HEK293T (cell line): ENCODE measurements around the gene PICK1.

Source experiments
- CTCF ChIA-PET: fragments of 350-600 bp; formaldehyde crosslinking; extraction: SDS; loops from one replicate; lab custom pipeline; 2021; ENCODE audit warnings: antibody characterized with exemption, inconsistent platforms; lab: Yijun Ruan, JAX
- POLR2A ChIA-PET: fragments of 350-600 bp; formaldehyde crosslinking; extraction: SDS; loops from one replicate; lab custom pipeline; 2020; ENCODE audit warnings: antibody characterized with exemption, inconsistent platforms; lab: Yijun Ruan, JAX
- DNase-seq: peaks from one replicate; pipeline ENCODE4 v3.0.0; 2012; ENCODE audit warnings: mixed read lengths; ENCODE audit errors: extremely low spot score
- ARNT ChIP-seq: fragments of 450-650 bp; IDR thresholded peaks from 2 replicates; pipeline ENCODE4 v1.6.1; 2017; ENCODE audit warnings: mild to moderate bottlenecking
- BHLHE40 ChIP-seq: fragments of 450-650 bp; IDR thresholded peaks from 2 replicates; pipeline ENCODE4 v1.6.1; 2016; ENCODE audit warnings: mild to moderate bottlenecking, moderate library complexity, borderline replicate concordance
- CTBP1 ChIP-seq: fragments of 450-650 bp; IDR thresholded peaks from 2 replicates; pipeline ENCODE4 v1.6.1; 2016; ENCODE audit warnings: borderline replicate concordance
- ELF4 ChIP-seq: fragments of 450-650 bp; IDR thresholded peaks from 2 replicates; pipeline ENCODE4 v1.6.1; 2017; ENCODE audit warnings: antibody characterized with exemption
- FOXA1 ChIP-seq: fragments of 450-650 bp; IDR thresholded peaks from 2 replicates; pipeline ENCODE4 v1.6.1; 2016; ENCODE audit warnings: mild to moderate bottlenecking
- FOXK2 ChIP-seq: fragments of 450-650 bp; IDR thresholded peaks from 2 replicates; pipeline ENCODE4 v1.6.1; 2016; ENCODE audit warnings: mild to moderate bottlenecking
- FOXM1 ChIP-seq: fragments of 450-650 bp; IDR thresholded peaks from 2 replicates; pipeline ENCODE4 v1.6.1; 2017; ENCODE audit warnings: mild to moderate bottlenecking, borderline replicate concordance
- HDGF ChIP-seq: fragments of 450-650 bp; IDR thresholded peaks from 2 replicates; pipeline ENCODE4 v1.6.1; 2017; ENCODE audit warnings: antibody characterized with exemption, borderline replicate concordance
- L3MBTL2 ChIP-seq: fragments of 450-650 bp; conservative IDR thresholded peaks from 2 replicates; pipeline ENCODE4 v1.6.1; 2016; ENCODE audit warnings: mild to moderate bottlenecking
- LEF1 ChIP-seq: fragments of 450-650 bp; IDR thresholded peaks from 2 replicates; pipeline ENCODE4 v1.6.1; 2017; ENCODE audit warnings: mild to moderate bottlenecking, borderline replicate concordance
- NFRKB ChIP-seq: fragments of 450-650 bp; IDR thresholded peaks from 2 replicates; pipeline ENCODE4 v1.6.1; 2016; ENCODE audit warnings: mild to moderate bottlenecking, moderate library complexity
- PKNOX1 ChIP-seq: fragments of 450-650 bp; IDR thresholded peaks from 2 replicates; pipeline ENCODE4 v1.6.1; 2016
- SP1 ChIP-seq: fragments of 450-650 bp; IDR thresholded peaks from 2 replicates; pipeline ENCODE4 v1.6.1; 2017
- SUZ12 ChIP-seq: fragments of 450-650 bp; IDR thresholded peaks from 2 replicates; pipeline ENCODE4 v1.6.1; 2016; ENCODE audit warnings: mild to moderate bottlenecking
- TARDBP ChIP-seq: fragments of 450-650 bp; IDR thresholded peaks from 2 replicates; pipeline ENCODE4 v1.6.1; 2016
- ZNF384 ChIP-seq: fragments of 450-650 bp; IDR thresholded peaks from 2 replicates; pipeline ENCODE4 v1.6.1; 2016

Gene PICK1

DNA sequence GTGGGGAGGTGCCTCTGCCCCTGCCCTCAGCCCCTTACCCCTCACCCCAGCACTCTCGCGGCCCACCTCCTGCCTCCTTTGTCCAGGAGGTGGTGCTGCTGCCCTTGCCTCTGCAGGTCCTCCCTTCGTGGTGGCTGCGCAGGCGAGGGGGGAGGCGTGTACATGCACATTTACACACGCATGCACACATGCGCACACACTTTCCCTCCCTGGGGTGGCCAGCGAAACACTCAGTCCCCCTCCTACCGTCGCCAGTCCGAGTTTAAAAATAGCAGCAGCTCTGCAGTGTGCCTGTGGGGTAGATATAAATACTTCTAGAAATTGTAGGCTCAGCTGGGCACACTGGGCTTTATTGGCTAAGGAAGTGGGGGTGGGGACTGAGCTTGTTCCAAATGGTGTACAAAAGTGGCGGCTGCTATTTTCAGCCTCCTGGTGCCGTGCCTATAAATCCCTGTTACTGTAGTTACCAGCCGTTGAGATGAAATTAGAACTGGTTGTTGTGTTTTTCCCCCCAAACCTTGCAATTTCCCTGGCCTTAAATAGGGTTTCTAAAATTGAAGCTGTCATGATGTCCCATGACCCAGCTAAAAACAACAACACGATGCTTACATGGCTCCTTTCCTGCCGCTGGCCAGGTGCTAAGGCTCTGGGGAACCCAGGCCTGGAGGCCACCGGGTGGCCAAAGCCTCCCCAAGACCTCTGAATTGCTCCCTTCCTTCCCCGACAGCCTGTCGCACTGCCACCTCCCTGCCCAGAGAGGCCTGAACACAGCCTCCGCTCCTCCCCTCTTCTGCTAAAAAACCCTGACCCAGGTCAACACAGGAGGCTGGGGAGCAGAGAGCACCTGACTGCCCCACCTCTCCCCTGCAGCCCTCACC is 12.4 kb downstream of the PICK1 start:
- DNase-seq: no peak
- POLR2A ChIA-PET: interaction anchor here (1.1 kb wide), 1 partner anchor 28 kb away, joined by 3 read pairs; no protein-coding TSS in a partner anchor
- TF ChIP-seq NFRKB (no peak), SUZ12 (no peak), FOXM1 (no peak), PKNOX1 (no peak), SP1 (no peak), ELF4 (no peak), FOXA1 (no peak), FOXK2 (no peak), CTBP1 (no peak), HDGF (no peak), ARNT (no peak)
- CTCF ChIA-PET: interaction anchor here (1.2 kb wide), 1 partner anchor 134 kb away, joined by 3 read pairs; no protein-coding TSS in a partner anchor

GRCh38 chr22:38070250-38070921 is 13.2 kb downstream of the PICK1 start:
- ChIA-PET POLR2A (interaction anchor here (1.1 kb wide), 1 partner anchor 28 kb away, joined by 3 read pairs; no protein-coding TSS in a partner anchor), CTCF (interaction anchor here (1.2 kb wide), 1 partner anchor 133 kb away, joined by 3 read pairs; no protein-coding TSS in a partner anchor)
- no peak for TF ChIP-seq FOXM1
- no peak for TF ChIP-seq SP1
- no peak for TF ChIP-seq LEF1
- TF ChIP-seq FOXA1: no peak
- TF ChIP-seq PKNOX1: no peak
- no peak for TF ChIP-seq L3MBTL2
- no peak for TF ChIP-seq NFRKB
- no peak for TF ChIP-seq ZNF384
- no peak for TF ChIP-seq TARDBP
- TF ChIP-seq ARNT: no peak
- no peak for DNase-seq

GRCh38 chr22:38071421-38072321 is 14.5 kb downstream of the PICK1 start:
- no peak for TF ChIP-seq BHLHE40
- TF ChIP-seq TARDBP: no peak
- TF ChIP-seq ARNT: no peak
- no peak for TF ChIP-seq HDGF
- no peak for TF ChIP-seq FOXM1
- TF ChIP-seq SP1: no peak
- TF ChIP-seq FOXA1: no peak
- no peak for TF ChIP-seq LEF1
- TF ChIP-seq L3MBTL2: no peak
- TF ChIP-seq ZNF384: no peak
- CTCF ChIA-PET: no interaction called here
- POLR2A ChIA-PET: interaction anchor here (1.4 kb wide), 1 partner anchor 14 kb away, joined by 5 read pairs; the partner anchor contains the start of gene PICK1
- DNase-seq: no peak

DNA sequence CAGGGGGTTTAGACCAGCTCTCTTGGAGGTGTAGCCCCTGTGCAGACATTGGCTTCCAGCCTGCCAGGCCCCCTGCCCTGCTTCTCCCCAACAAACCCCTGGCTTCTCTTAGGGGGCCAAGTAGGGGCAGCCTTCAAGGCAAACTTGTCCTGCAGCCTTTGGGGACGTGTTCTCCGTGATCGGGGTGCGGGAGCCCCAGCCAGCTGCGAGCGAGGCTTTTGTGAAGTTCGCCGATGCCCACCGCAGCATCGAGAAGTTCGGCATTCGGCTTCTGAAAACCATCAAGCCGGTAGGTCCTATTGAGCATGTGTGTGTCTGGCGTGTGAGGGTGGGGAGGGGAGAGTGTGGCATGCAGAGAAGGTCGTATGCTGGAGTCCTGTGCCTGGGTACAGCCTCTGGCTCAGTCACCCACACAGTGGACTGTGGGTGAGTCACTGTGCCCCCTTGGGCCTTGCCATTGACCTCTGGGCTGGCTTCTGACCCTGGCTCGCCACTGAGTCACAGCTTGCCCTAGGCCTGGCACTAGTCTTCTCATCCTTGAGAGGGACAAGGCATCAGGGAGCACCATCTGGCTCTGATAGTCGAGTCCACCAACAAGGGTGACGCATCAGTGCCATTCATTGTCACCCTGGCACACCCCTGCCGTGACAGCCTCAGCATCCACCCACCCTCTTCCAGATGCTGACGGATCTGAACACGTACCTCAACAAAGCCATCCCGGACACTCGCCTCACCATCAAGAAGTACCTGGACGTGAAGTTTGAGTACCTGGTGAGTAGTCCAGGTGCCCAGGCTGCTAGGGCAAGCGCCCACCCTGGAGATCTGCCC is 15.3 kb downstream of the PICK1 start:
- TF ChIP-seq TARDBP (no peak), ELF4 (no peak), HDGF (no peak), ARNT (no peak), L3MBTL2 (no peak), FOXK2 (no peak), FOXM1 (no peak), PKNOX1 (no peak)
- CTCF ChIA-PET: no interaction called here
- no peak for DNase-seq
- POLR2A ChIA-PET: interaction anchor here (1.4 kb wide), 1 partner anchor 15 kb away, joined by 5 read pairs; the partner anchor contains the start of gene PICK1
